Measurements from ENCODE around the gene TRAF1. TPM values are rescaled to one million over a fixed set of nuclear protein-coding genes. Genes with fewer than 3 reads are reported as not detected.

Gene TRAF1
- total RNA-seq, 3 donors from 2014 or later, result 4.9 to 8.6 (median 7.3) TPM

DNA sequence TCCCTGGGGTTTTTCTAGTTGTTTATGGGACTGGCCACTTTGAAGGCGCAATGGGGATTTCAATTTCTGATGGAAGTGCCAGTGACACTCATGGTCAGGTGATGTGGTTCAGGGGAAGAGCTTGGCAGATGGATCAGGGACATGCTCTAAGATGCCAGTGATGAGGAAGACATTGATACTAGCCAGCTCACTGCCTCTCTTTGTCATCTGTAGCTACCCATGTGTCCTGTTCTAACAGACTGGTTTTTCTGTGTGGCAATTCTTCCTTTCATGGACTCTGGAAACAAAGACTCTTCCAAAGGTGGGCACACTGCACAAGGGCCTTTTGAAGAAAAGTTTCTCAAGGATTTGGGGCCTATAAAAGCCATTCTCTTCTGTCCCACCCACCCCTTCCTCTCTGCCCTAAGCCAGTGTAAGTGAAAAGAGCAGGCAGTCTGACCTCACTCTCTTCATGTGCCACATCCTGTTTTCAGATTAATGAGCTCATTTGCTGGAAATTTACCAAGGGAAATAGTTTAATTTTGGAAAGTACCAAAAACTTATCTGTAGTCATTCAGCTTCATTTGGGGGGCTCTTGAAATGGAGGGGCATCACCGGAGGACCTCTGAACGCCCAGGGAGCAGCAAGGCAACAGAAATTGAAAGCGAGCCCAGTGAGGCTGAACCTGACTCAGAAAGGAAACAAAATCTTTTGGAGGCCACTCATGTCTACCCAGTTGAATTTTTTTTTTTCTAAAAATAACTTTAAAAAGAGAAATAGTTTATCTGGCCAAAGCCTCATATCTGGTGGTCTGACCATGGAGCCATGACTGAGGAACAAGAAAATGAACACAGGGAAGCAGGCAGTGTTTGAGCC, 4.9 kb upstream of the TRAF1 start:
- TF ChIP-seq POLR2A (IDR thresholded peaks at IDR 0.05), result no peak
- peak in 1 of 3 donors; percentile 20 for TF ChIP-seq POLR2AphosphoS5 (IDR thresholded peaks at IDR 0.05)
- peak overlapping the region; percentile 85 to 89 for H3K27ac ChIP-seq
- intact Hi-C loops (cut with DNase I; ENCODE audit: low total_unique reads), result no loop called here
- no peak overlapping the region for H3K4me3 ChIP-seq
- no peaks in the 10 kb centered on the region for H3K36me3 ChIP-seq
- peaks cover 5 to 25% of the 10 kb centered on the region in 2 donors for H3K4me1 ChIP-seq
- H3K9me3 ChIP-seq, result no peaks in the 10 kb centered on the region
- no peak for DNase-seq (ENCODE audit: low spot score in 2 of 2)
- H3K27me3 ChIP-seq, result no peaks in the 10 kb centered on the region

DNA sequence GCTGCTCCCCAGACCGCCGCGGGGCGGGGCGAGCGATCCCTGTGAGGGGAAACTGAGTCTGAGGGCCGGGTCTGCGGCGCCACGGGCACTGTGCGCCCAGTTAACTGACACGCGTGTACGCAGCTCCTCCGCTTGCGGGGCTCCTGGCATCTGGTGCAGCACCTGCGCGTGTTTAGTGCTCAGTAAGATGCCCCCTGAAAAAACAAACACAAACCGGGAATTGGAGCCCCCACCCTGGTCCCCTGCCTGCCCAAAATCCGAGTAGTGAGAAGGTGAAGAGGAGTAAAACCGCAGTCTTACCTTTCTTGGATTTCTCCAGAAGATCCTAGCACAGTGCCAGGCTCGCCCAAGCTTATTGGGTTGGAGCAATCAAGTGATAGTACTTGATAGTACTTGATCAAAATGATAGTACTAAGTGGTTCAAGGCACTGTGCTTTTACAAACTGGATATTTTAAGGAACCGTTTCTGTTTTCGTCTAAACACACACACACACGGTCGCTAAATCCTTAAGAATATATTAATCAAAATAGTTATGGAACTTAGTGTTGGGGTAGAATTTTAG, 2.7 kb upstream of the TRAF1 start:
- intact Hi-C loops (cut with DNase I; ENCODE audit: low total_unique reads), result loop anchor here (2.0 kb wide), 1 partner anchor 61 kb away; no protein-coding TSS in a partner anchor
- no peaks in the 10 kb centered on the region for H3K36me3 ChIP-seq
- no peaks in the 10 kb centered on the region for H3K27me3 ChIP-seq
- peak overlapping the region; percentile 85 to 93 for H3K27ac ChIP-seq
- DNase-seq (ENCODE audit: low spot score in 2 of 2), result no peak
- H3K4me3 ChIP-seq, result peak overlapping the region; percentile 54 to 95 (median 79)
- no peaks in the 10 kb centered on the region for H3K9me3 ChIP-seq
- TF ChIP-seq POLR2A (IDR thresholded peaks at IDR 0.05) (no peak), POLR2AphosphoS5 (IDR thresholded peaks at IDR 0.05) (no peak)
- TF ChIP-seq, protein P1, sequence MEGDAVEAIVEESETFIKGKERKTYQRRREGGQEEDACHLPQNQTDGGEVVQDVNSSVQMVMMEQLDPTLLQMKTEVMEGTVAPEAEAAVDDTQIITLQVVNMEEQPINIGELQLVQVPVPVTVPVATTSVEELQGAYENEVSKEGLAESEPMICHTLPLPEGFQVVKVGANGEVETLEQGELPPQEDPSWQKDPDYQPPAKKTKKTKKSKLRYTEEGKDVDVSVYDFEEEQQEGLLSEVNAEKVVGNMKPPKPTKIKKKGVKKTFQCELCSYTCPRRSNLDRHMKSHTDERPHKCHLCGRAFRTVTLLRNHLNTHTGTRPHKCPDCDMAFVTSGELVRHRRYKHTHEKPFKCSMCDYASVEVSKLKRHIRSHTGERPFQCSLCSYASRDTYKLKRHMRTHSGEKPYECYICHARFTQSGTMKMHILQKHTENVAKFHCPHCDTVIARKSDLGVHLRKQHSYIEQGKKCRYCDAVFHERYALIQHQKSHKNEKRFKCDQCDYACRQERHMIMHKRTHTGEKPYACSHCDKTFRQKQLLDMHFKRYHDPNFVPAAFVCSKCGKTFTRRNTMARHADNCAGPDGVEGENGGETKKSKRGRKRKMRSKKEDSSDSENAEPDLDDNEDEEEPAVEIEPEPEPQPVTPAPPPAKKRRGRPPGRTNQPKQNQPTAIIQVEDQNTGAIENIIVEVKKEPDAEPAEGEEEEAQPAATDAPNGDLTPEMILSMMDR (IDR thresholded peaks at IDR 0.05), result peak in 1 of 3 donors; percentile 12
- peaks cover 0 to 9% of the 10 kb centered on the region in 2 donors for H3K4me1 ChIP-seq

DNA sequence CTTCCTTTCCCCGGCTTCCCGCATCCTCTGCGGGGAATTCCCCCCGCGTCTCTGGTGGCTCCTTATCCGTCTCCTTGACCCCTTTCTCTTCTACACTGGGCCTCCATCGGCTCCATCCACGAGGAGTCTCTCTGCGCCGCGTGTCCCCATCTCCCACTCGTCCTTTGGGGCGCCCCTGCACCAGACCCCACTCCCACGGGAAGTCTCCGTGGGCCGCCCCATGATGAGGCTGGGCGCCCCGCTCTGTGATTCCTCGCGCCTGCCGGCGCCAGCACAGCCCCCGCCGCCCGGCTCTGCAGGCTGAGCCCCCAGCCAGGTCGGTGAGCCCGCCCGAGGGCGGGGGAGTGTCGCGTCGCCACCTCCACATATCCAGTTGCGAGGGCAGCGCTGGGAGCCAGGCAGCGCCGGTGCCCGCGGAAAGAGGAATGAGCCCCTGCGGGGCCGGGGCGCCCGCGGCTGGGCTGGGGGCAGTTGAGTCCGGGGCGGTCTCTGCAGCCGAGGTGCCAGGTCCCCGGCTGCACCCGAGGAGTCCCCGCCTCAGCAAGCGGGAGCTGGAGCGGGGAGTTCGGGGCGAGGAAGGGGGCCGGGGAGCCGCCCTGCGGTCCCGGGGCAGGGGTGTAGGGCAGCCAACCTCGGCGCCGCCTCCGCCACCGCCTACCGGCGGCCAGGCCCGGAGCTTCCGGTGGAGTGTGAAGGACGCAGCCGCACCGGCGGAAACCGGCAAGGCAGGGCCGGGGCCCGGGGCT, 2.1 kb upstream of the TRAF1 start:
- H3K4me1 ChIP-seq, result peaks cover 0 to 3% of the 10 kb centered on the region in 2 donors
- intact Hi-C loops (cut with DNase I; ENCODE audit: low total_unique reads), result loop anchor here (2.0 kb wide), 1 partner anchor 60 kb away; no protein-coding TSS in a partner anchor
- TF ChIP-seq POLR2A (IDR thresholded peaks at IDR 0.05), result no peak
- TF ChIP-seq, protein P1 (IDR thresholded peaks at IDR 0.05), result no peak
- TF ChIP-seq POLR2AphosphoS5 (IDR thresholded peaks at IDR 0.05), result no peak
- H3K4me3 ChIP-seq, result peak overlapping the region; percentile 54 to 95 (median 79)
- no peaks in the 10 kb centered on the region for H3K9me3 ChIP-seq
- peak; percentile 53 to 66 for DNase-seq (ENCODE audit: low spot score in 2 of 2)
- no peaks in the 10 kb centered on the region for H3K27me3 ChIP-seq
- no peaks in the 10 kb centered on the region for H3K36me3 ChIP-seq
- H3K27ac ChIP-seq, result peak overlapping the region; percentile 85 to 93

- no peak for DNase-seq (ENCODE audit: low spot score in 2 of 2)
- Histone ChIP-seq H3K36me3 (no peaks in the 10 kb centered on the region), H3K27me3 (no peaks in the 10 kb centered on the region), H3K9me3 (no peaks in the 10 kb centered on the region), H3K4me1 (no peaks in the 10 kb centered on the region), H3K27ac (peak overlapping the region; percentile 85 to 93), H3K4me3 (peak overlapping the region; percentile 54 to 95 (median 79))
- TF ChIP-seq, protein P1 (IDR thresholded peaks at IDR 0.05), result no peak
- TF ChIP-seq POLR2AphosphoS5 (IDR thresholded peaks at IDR 0.05), result no peak
- no peak for TF ChIP-seq POLR2A (IDR thresholded peaks at IDR 0.05)
- intact Hi-C loops (cut with DNase I; ENCODE audit: low total_unique reads), result loop anchor here (2.0 kb wide), 1 partner anchor 59 kb away; no protein-coding TSS in a partner anchor
These were observed 1.5 kb upstream of the TRAF1 start for GRCh38 chr9:120928015-120928482.

DNA sequence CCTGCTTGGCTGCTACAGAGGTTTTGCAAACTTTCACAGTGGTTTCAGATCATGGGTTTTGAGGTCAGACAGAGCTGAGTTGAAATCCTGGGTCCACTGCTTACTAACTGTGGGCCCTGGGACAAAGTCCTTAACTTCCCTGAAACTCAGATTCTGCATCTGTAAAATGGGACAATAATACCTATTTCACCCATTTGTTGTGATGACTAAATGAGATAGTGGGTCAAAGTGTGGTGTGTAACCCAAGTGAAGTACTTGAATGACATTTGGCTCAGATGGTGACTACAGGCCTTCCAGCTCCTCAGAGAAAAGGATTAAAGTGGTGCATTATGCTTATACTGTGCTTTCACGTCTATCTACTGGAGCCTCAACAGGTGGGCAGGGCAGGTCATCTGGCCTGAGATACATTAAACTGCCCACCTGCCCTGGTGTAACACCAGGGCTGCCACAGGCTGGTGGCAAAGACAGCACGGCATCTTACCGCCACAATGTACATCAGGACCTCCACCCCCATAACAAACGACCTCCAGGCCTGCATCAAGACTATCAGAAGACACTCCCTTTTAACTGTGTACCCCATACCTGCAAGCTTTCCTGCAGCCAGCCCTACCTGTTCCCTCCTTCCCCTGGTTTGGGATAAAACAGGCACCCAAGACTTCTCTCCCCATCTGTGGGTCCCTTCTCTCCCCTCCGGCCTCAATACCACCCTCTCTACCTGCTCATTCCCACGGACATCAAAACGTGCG, 846 bp upstream of the TRAF1 start:
- no peaks in the 10 kb centered on the region for H3K9me3 ChIP-seq
- TF ChIP-seq, protein P1 (IDR thresholded peaks at IDR 0.05), result no peak
- TF ChIP-seq POLR2AphosphoS5 (IDR thresholded peaks at IDR 0.05) (no peak), POLR2A (IDR thresholded peaks at IDR 0.05) (no peak)
- no peaks in the 10 kb centered on the region for H3K36me3 ChIP-seq
- DNase-seq (ENCODE audit: low spot score in 2 of 2), result no peak
- no peaks in the 10 kb centered on the region for H3K4me1 ChIP-seq
- intact Hi-C loops (cut with DNase I; ENCODE audit: low total_unique reads), result loop anchor here (2.0 kb wide), 1 partner anchor 59 kb away; no protein-coding TSS in a partner anchor
- peak overlapping the region; percentile 85 to 93 for H3K27ac ChIP-seq
- H3K27me3 ChIP-seq, result no peaks in the 10 kb centered on the region
- no peak overlapping the region for H3K4me3 ChIP-seq

All from breast epithelium (tissue), 4 donors.